WTC11 (cell line): Measurements from ENCODE around the gene HDLBP. TPM values are rescaled to one million over a fixed set of nuclear protein-coding genes. Genes with fewer than 3 reads are reported as not detected.

Source experiments
- AR ChIP-seq: fragments of 250-450 bp; sonication (Bioruptor Pico); IDR thresholded peaks from 2 replicates; pipeline ENCODE4 v1.9.0; 2021; ENCODE audit warnings: mild to moderate bottlenecking
- IRF2 ChIP-seq: sonication (generic); formaldehyde crosslinking; IDR thresholded peaks from 2 replicates; pipeline ENCODE4 v1.8.0; 2022; ENCODE audit warnings: low read depth, missing genetic modification reagents, borderline replicate concordance
- NFYB ChIP-seq: sonication (generic); formaldehyde crosslinking; conservative IDR thresholded peaks from 2 replicates; pipeline ENCODE4 v1.8.0; 2022; ENCODE audit warnings: low read depth, missing genetic modification reagents
- TCF7 ChIP-seq: sonication (generic); formaldehyde crosslinking; IDR thresholded peaks from 2 replicates; pipeline ENCODE4 v1.8.0; 2022; ENCODE audit warnings: mild to moderate bottlenecking, low read depth, missing genetic modification reagents, moderate library complexity
- ZNF219 ChIP-seq: sonication (generic); formaldehyde crosslinking; IDR thresholded peaks from 2 replicates; pipeline ENCODE4 v1.8.0; 2023; ENCODE audit warnings: missing genetic modification reagents, mild to moderate bottlenecking, borderline replicate concordance
- ZNF425 ChIP-seq: fragments of 250-450 bp; sonication (Bioruptor Pico); conservative IDR thresholded peaks from 2 replicates; pipeline ENCODE4 v1.9.0; 2021; ENCODE audit warnings: mild to moderate bottlenecking
- total RNA-seq: library from RNA; stranded (reverse); gene quantifications from 3 replicates; pipeline ENCODE4 v1.2.3, GENCODE V29; 2021
- TF ChIP-seq, protein P1 (sequence below): sonication (generic); formaldehyde crosslinking; IDR thresholded peaks from 2 replicates; pipeline ENCODE4 v1.8.0; 2023; ENCODE audit warnings: missing genetic modification reagents, mild to moderate bottlenecking, borderline replicate concordance
- TF ChIP-seq, protein P2 (sequence below): fragments of 250-450 bp; sonication (Bioruptor Pico); IDR thresholded peaks from 2 replicates; pipeline ENCODE4 v1.9.0; 2021; ENCODE audit warnings: mild to moderate bottlenecking, borderline replicate concordance
- TF ChIP-seq, protein P3 (sequence below): sonication (generic); formaldehyde crosslinking; IDR thresholded peaks from 2 replicates; pipeline ENCODE4 v1.8.0; 2022; ENCODE audit warnings: missing genetic modification reagents
- TF ChIP-seq, protein P4 (sequence below): sonication (generic); formaldehyde crosslinking; IDR thresholded peaks from 2 replicates; pipeline ENCODE4 v1.8.1; 2022; ENCODE audit warnings: missing genetic modification reagents, borderline replicate concordance
- TF ChIP-seq, protein P5 (sequence below): sonication (generic); formaldehyde crosslinking; IDR thresholded peaks from 2 replicates; pipeline ENCODE4 v1.8.1; 2023; ENCODE audit warnings: mild to moderate bottlenecking, missing genetic modification reagents, moderate library complexity
- TF ChIP-seq, protein P6 (sequence below): fragments of 250-450 bp; sonication (Bioruptor Pico); IDR thresholded peaks from 2 replicates; pipeline ENCODE4 v1.9.0; 2021; ENCODE audit warnings: mild to moderate bottlenecking

The HDLBP gene
- total RNA-seq, 1 experiment from 2014 or later, result 368 TPM

GRCh38 chr2:241199286-241199685, 116.2 kb downstream of the HDLBP start (continued):
- TF ChIP-seq, protein P1, sequence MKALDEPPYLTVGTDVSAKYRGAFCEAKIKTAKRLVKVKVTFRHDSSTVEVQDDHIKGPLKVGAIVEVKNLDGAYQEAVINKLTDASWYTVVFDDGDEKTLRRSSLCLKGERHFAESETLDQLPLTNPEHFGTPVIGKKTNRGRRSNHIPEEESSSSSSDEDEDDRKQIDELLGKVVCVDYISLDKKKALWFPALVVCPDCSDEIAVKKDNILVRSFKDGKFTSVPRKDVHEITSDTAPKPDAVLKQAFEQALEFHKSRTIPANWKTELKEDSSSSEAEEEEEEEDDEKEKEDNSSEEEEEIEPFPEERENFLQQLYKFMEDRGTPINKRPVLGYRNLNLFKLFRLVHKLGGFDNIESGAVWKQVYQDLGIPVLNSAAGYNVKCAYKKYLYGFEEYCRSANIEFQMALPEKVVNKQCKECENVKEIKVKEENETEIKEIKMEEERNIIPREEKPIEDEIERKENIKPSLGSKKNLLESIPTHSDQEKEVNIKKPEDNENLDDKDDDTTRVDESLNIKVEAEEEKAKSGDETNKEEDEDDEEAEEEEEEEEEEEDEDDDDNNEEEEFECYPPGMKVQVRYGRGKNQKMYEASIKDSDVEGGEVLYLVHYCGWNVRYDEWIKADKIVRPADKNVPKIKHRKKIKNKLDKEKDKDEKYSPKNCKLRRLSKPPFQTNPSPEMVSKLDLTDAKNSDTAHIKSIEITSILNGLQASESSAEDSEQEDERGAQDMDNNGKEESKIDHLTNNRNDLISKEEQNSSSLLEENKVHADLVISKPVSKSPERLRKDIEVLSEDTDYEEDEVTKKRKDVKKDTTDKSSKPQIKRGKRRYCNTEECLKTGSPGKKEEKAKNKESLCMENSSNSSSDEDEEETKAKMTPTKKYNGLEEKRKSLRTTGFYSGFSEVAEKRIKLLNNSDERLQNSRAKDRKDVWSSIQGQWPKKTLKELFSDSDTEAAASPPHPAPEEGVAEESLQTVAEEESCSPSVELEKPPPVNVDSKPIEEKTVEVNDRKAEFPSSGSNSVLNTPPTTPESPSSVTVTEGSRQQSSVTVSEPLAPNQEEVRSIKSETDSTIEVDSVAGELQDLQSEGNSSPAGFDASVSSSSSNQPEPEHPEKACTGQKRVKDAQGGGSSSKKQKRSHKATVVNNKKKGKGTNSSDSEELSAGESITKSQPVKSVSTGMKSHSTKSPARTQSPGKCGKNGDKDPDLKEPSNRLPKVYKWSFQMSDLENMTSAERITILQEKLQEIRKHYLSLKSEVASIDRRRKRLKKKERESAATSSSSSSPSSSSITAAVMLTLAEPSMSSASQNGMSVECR, result no peak
- TF ChIP-seq IRF2 (no peak), ZNF425 (no peak), AR (CRISPR knock-in tag) (no peak), ZNF219 (CRISPR knock-in tag) (no peak), NFYB (CRISPR knock-in tag) (no peak), TCF7 (CRISPR knock-in tag) (no peak)
- TF ChIP-seq, protein P2, sequence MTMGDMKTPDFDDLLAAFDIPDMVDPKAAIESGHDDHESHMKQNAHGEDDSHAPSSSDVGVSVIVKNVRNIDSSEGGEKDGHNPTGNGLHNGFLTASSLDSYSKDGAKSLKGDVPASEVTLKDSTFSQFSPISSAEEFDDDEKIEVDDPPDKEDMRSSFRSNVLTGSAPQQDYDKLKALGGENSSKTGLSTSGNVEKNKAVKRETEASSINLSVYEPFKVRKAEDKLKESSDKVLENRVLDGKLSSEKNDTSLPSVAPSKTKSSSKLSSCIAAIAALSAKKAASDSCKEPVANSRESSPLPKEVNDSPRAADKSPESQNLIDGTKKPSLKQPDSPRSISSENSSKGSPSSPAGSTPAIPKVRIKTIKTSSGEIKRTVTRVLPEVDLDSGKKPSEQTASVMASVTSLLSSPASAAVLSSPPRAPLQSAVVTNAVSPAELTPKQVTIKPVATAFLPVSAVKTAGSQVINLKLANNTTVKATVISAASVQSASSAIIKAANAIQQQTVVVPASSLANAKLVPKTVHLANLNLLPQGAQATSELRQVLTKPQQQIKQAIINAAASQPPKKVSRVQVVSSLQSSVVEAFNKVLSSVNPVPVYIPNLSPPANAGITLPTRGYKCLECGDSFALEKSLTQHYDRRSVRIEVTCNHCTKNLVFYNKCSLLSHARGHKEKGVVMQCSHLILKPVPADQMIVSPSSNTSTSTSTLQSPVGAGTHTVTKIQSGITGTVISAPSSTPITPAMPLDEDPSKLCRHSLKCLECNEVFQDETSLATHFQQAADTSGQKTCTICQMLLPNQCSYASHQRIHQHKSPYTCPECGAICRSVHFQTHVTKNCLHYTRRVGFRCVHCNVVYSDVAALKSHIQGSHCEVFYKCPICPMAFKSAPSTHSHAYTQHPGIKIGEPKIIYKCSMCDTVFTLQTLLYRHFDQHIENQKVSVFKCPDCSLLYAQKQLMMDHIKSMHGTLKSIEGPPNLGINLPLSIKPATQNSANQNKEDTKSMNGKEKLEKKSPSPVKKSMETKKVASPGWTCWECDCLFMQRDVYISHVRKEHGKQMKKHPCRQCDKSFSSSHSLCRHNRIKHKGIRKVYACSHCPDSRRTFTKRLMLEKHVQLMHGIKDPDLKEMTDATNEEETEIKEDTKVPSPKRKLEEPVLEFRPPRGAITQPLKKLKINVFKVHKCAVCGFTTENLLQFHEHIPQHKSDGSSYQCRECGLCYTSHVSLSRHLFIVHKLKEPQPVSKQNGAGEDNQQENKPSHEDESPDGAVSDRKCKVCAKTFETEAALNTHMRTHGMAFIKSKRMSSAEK (CRISPR knock-in tag), result no peak
- TF ChIP-seq, protein P3, sequence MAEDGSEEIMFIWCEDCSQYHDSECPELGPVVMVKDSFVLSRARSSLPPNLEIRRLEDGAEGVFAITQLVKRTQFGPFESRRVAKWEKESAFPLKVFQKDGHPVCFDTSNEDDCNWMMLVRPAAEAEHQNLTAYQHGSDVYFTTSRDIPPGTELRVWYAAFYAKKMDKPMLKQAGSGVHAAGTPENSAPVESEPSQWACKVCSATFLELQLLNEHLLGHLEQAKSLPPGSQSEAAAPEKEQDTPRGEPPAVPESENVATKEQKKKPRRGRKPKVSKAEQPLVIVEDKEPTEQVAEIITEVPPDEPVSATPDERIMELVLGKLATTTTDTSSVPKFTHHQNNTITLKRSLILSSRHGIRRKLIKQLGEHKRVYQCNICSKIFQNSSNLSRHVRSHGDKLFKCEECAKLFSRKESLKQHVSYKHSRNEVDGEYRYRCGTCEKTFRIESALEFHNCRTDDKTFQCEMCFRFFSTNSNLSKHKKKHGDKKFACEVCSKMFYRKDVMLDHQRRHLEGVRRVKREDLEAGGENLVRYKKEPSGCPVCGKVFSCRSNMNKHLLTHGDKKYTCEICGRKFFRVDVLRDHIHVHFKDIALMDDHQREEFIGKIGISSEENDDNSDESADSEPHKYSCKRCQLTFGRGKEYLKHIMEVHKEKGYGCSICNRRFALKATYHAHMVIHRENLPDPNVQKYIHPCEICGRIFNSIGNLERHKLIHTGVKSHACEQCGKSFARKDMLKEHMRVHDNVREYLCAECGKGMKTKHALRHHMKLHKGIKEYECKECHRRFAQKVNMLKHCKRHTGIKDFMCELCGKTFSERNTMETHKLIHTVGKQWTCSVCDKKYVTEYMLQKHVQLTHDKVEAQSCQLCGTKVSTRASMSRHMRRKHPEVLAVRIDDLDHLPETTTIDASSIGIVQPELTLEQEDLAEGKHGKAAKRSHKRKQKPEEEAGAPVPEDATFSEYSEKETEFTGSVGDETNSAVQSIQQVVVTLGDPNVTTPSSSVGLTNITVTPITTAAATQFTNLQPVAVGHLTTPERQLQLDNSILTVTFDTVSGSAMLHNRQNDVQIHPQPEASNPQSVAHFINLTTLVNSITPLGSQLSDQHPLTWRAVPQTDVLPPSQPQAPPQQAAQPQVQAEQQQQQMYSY (CRISPR knock-in tag), result no peak
- TF ChIP-seq, protein P4, sequence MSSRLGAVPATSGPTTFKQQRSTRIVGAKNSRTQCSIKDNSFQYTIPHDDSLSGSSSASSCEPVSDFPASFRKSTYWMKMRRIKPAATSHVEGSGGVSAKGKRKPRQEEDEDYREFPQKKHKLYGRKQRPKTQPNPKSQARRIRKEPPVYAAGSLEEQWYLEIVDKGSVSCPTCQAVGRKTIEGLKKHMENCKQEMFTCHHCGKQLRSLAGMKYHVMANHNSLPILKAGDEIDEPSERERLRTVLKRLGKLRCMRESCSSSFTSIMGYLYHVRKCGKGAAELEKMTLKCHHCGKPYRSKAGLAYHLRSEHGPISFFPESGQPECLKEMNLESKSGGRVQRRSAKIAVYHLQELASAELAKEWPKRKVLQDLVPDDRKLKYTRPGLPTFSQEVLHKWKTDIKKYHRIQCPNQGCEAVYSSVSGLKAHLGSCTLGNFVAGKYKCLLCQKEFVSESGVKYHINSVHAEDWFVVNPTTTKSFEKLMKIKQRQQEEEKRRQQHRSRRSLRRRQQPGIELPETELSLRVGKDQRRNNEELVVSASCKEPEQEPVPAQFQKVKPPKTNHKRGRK (CRISPR knock-in tag), result no peak
- TF ChIP-seq, protein P5, sequence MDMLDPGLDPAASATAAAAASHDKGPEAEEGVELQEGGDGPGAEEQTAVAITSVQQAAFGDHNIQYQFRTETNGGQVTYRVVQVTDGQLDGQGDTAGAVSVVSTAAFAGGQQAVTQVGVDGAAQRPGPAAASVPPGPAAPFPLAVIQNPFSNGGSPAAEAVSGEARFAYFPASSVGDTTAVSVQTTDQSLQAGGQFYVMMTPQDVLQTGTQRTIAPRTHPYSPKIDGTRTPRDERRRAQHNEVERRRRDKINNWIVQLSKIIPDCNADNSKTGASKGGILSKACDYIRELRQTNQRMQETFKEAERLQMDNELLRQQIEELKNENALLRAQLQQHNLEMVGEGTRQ (CRISPR knock-in tag), result no peak
- TF ChIP-seq, protein P6, sequence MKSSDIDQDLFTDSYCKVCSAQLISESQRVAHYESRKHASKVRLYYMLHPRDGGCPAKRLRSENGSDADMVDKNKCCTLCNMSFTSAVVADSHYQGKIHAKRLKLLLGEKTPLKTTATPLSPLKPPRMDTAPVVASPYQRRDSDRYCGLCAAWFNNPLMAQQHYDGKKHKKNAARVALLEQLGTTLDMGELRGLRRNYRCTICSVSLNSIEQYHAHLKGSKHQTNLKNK (CRISPR knock-in tag), result no peak
